Right lung (tissue), 5 donors: Measurements from ENCODE around the gene MEP1B. TPM values are rescaled to one million over a fixed set of nuclear protein-coding genes. Genes with fewer than 3 reads are reported as not detected.

Experiments
- DNase-seq, 2 donors: peaks; one replicate each; pipeline ENCODE4 v3.0.0-alpha.2; 2013
- polyA plus RNA-seq, 5 donors: library from polyadenylated mRNA; unstranded; fragments of 120-200 nt; gene quantifications; one replicate each; pipeline versions ENCODE4 v1.2.1 to v1.2.3, GENCODE V29; 2013; ENCODE audit warnings: inconsistent platforms in 1 of 5, low replicate concordance in 1 of 5; ENCODE audit not compliant: insufficient read length in 5 of 5, insufficient read depth in 1 of 5

MEP1B gene
- polyA plus RNA-seq, 5 donors, result 0.09 to 0.46 (median 0.10) TPM

DNA sequence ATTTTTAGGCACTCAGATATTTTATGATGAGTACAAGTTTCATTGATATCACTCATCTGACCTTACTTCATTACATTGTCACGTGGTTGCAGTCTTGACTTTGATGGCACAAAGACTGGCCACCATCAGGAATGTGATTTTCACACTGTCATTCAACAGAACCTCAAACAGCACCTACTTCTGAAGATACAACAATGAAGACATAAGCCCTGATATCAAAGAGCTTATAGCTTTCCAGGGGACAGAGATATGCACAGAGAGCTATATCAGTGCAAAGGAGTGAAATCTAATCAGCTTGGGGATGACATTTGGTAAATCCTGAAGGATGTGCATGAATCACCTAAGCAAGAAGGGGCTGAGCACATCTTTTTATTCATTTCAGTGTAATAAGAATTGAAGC, 72.3 kb downstream of the MEP1B start:
- DNase-seq, result no peak

DNA sequence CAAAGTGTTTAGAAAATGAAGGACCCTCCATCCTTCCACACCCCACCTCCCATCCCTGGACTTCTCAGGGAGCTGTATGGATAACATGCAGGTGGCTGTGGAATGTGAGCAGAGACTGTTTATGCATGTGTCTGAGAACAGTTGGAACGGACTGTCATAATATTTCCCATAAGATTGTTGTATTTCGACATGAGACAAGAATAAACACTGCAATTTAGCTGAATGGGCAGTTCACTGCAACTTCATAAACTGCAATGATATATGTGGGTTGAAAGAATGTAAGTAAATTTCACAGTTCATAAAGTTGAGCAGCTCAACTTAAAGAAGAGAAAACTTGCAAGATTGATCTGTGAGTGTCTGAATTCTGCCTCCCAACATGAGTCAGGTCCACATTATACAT, 74.6 kb downstream of the MEP1B start:
- peak; percentile 26 to 47 for DNase-seq

DNA sequence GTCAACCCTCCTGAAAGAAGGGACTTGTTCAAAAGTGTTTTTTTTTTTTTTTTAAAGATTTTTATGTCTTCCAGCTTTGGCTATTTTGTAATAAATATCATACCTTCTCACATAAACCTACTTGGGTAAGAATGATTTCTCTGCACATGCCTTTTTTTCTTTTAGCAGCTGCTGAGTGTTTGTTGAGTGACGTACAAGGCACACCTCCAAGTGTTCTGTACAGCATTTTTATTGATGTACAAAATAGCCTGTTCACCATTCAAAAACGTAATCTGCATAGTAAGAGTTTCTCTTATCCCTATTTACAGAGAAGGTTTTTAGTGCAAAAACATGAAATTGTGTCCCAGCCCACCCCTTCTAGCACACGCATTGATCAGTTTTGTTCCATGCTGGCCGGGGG, 77.6 kb downstream of the MEP1B start:
- no peak for DNase-seq

Other genes starting within 250 kb of the MEP1B start
- 10 to 100 TPM; 39.5 to 57.0 (median 52.4) TPM for gene TRAPPC8, start 246.9 kb upstream of the MEP1B start, polyA plus RNA-seq
- 1 to 10 TPM; 6.6 to 8.6 (median 7.8) TPM for gene RNF125, start 171.2 kb upstream of the MEP1B start, polyA plus RNA-seq
- 10 to 100 TPM; 39.5 to 59.2 (median 54.6) TPM for gene RNF138, start 98.2 kb upstream of the MEP1B start, polyA plus RNA-seq